ENCODE results near the gene CYB5A.

Gene CYB5A

DNA sequence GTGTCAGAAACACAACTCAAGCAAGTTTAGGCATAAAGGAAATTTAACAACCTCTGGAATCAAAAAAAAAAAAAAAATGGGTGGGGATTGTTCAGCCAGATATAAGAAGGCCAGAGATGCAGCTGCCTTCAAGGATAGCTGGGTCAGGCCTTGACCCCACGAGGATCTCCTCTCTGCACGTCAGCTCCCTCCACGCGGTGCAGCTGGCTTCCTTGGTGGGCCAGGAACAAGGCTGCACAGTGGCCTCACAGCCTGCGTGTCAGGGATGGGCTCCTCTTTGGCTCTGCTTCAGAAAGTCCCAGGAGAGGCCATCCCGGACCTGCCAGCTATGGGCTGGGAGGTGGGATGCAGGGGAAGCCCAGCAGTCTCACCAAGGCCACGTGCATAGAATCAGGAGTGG lies 88.0 kb downstream of the CYB5A start:
- Mint-ChIP-seq H3K9me3 (peaks cover 2% of the 10 kb centered on the region), H3K27ac (no peak overlapping the region), H3K4me1 (no peaks in the 10 kb centered on the region), H3K4me3 (no peak overlapping the region), H3K27me3 (ENCODE audit: low read depth) (peaks cover 3% of the 10 kb centered on the region), H3K36me3 (ENCODE audit: low read depth) (no peaks in the 10 kb centered on the region)
- TF ChIP-seq, protein P1, sequence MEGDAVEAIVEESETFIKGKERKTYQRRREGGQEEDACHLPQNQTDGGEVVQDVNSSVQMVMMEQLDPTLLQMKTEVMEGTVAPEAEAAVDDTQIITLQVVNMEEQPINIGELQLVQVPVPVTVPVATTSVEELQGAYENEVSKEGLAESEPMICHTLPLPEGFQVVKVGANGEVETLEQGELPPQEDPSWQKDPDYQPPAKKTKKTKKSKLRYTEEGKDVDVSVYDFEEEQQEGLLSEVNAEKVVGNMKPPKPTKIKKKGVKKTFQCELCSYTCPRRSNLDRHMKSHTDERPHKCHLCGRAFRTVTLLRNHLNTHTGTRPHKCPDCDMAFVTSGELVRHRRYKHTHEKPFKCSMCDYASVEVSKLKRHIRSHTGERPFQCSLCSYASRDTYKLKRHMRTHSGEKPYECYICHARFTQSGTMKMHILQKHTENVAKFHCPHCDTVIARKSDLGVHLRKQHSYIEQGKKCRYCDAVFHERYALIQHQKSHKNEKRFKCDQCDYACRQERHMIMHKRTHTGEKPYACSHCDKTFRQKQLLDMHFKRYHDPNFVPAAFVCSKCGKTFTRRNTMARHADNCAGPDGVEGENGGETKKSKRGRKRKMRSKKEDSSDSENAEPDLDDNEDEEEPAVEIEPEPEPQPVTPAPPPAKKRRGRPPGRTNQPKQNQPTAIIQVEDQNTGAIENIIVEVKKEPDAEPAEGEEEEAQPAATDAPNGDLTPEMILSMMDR (IDR thresholded peaks at IDR 0.05; ENCODE audit: unreplicated experiment in 3 of 3): no peak
